ENCODE measurements around the gene INTS2. TPM values are rescaled to one million over a fixed set of nuclear protein-coding genes. Genes with fewer than 3 reads are reported as not detected.
"Not testable (repeated sequence)": the region's sequence is repeated elsewhere in the genome, so short reads cannot be mapped to it uniquely, and the experiment has no call there.

INTS2 gene
- total RNA-seq, 4 donors from 2014 or later, result 6.7 to 13.2 (median 10.2) TPM

- Histone ChIP-seq H3K9me3 (no peaks in the 10 kb centered on the region), H3K27ac (peak overlapping the region in 3 of 4 donors; percentile 27 to 56 (median 45)), H3K4me3 (peak overlapping the region in 3 of 4 donors; percentile 11 to 25 (median 20)), H3K27me3 (no peaks in the 10 kb centered on the region), H3K36me3 (peaks cover 0 to 31% (median 0%) of the 10 kb centered on the region in 3 donors), H3K4me1 (no peaks in the 10 kb centered on the region)
- TF ChIP-seq CTCF (IDR thresholded peaks at IDR 0.05) (no peak), POLR2A (IDR thresholded peaks at IDR 0.05) (no peak)
- peak in 2 of 3 donors; percentile 50 to 76 for DNase-seq
Observed at GRCh38 chr17:61904094-61904710, 23.6 kb downstream of the INTS2 start.

- H3K4me1 ChIP-seq, result no peaks in the 10 kb centered on the region
- no peaks in the 10 kb centered on the region for H3K27me3 ChIP-seq
- H3K27ac ChIP-seq, result no peak overlapping the region
- no peak for DNase-seq
- TF ChIP-seq POLR2A (IDR thresholded peaks at IDR 0.05) (no peak), CTCF (IDR thresholded peaks at IDR 0.05) (no peak)
- H3K4me3 ChIP-seq, result no peak overlapping the region
- no peaks in the 10 kb centered on the region for H3K9me3 ChIP-seq
- H3K36me3 ChIP-seq, result peaks cover 0 to 33% (median 0%) of the 10 kb centered on the region in 3 donors
Observed at GRCh38 chr17:61903251-61903650, 24.5 kb downstream of the INTS2 start.

DNA sequence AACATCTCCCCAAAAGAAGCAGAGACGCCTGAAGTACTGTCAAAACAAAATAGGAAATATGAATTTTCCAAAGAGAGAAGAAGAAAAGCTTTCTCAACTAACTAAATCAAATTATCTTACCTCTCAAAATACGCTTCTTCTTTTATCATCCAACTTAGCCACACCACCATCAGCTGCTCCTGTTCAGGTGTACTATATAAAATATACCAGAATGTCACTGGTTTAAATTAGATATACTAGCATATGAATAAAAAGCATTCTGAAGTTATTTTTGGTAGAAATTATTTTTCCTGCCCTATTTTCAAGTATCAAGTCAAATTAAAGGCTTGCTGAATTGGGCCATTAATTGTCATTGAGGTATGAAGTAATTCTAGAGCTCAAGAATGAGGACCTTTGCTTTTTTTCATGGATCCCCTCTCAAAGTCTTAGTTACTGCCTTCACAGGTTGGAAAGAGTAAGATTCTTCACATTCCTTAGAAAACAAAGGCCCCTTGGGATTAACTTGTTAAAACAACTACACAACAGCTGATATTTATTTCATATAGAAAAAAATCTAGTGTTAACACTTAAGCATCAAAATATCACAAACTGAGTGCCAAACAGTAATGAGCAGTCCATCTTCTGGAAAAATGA, 30.1 kb downstream of the INTS2 start:
- no peaks in the 10 kb centered on the region for H3K27me3 ChIP-seq
- no peak for DNase-seq
- peaks cover 0 to 57% (median 0%) of the 10 kb centered on the region in 3 donors for H3K36me3 ChIP-seq
- H3K9me3 ChIP-seq, result no peaks in the 10 kb centered on the region
- H3K4me1 ChIP-seq, result no peaks in the 10 kb centered on the region
- no peak overlapping the region for H3K4me3 ChIP-seq
- TF ChIP-seq CTCF (IDR thresholded peaks at IDR 0.05), result no peak
- TF ChIP-seq POLR2A (IDR thresholded peaks at IDR 0.05), result no peak
- H3K27ac ChIP-seq, result no peak overlapping the region

- Histone ChIP-seq H3K27ac (no peak overlapping the region), H3K4me1 (no peaks in the 10 kb centered on the region), H3K36me3 (peaks cover 0 to 44% (median 0%) of the 10 kb centered on the region in 3 donors), H3K4me3 (no peak overlapping the region), H3K9me3 (no peaks in the 10 kb centered on the region), H3K27me3 (no peaks in the 10 kb centered on the region)
- TF ChIP-seq CTCF (IDR thresholded peaks at IDR 0.05) (no peak), POLR2A (IDR thresholded peaks at IDR 0.05) (no peak)
- no peak for DNase-seq
Observed at GRCh38 chr17:61895391-61895790, 32.4 kb downstream of the INTS2 start.

DNA sequence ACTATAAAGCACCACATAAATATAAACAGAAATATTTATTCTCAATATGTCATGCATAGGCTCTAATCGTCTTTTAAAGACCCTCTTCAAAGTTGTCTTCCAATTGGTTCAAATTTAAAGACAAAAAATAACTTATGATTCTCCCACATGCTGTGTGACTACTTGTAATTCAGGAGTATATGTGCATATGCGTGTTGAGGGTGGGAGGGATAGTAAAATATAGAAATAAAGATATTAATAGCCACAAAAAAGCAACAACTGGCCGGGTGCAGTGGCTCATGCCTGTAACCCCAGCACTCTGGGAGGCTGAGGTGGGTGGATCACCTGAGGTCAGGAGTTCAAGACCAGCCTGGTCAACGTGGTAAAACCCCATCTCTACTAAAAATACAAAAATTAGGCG, 33.5 kb downstream of the INTS2 start:
- not testable (repeated sequence) for H3K4me3 ChIP-seq, DNase-seq, H3K4me1 ChIP-seq, H3K27me3 ChIP-seq, H3K9me3 ChIP-seq, H3K27ac ChIP-seq
- H3K36me3 ChIP-seq, result peaks cover 0 to 53% (median 0%) of the 10 kb centered on the region in 3 donors

- not testable (repeated sequence) for H3K27me3 ChIP-seq, H3K27ac ChIP-seq, DNase-seq, H3K4me3 ChIP-seq, H3K4me1 ChIP-seq, H3K9me3 ChIP-seq
- peaks cover 0 to 34% (median 0%) of the 10 kb centered on the region in 3 donors for H3K36me3 ChIP-seq
Observed at GRCh38 chr17:61887733-61888132, 40.0 kb downstream of the INTS2 start.

DNA sequence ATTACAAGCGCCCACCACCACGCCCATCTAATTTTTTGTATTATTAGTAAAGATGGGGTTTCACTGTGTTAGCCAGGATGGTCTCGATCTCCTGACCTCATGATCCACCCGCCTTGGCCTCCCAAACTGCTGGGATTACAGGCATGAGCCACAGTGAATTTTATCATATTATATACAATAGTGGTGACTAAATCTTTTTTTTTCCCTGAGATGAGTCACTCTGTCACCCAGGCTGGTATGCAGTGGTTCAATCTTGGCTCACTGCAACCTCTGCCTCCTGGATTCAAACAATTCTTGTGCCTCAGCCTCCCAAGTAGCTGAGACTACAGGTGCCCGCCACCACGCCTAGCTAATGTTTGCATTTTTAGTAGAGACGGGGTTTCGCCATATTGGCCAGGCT, 41.9 kb downstream of the INTS2 start:
- DNase-seq, H3K27ac ChIP-seq, H3K4me3 ChIP-seq, H3K27me3 ChIP-seq, H3K4me1 ChIP-seq, H3K9me3 ChIP-seq: not testable (repeated sequence)
- peaks cover 0 to 43% (median 0%) of the 10 kb centered on the region in 3 donors for H3K36me3 ChIP-seq

All from Peyer's patch (tissue), 4 donors.